AG04449 (cell line): Measurements from ENCODE around the gene CST2.
"Not testable (repeated sequence)": the region's sequence is repeated elsewhere in the genome, so short reads cannot be mapped to it uniquely, and the experiment has no call there.

Experiments used
- CTCF ChIA-PET: fragments of 350-600 bp; formaldehyde crosslinking; extraction: SDS; loops from one replicate; lab custom pipeline; 2021; ENCODE audit warnings: antibody characterized with exemption; lab: Yijun Ruan, JAX
- POLR2A ChIA-PET: fragments of 400-600, 350-600 bp; formaldehyde crosslinking; extraction: SDS; loops from one replicate; lab custom pipeline; 2020; ENCODE audit warnings: antibody characterized with exemption, inconsistent platforms; lab: Yijun Ruan, JAX
- DNase-seq: peaks from one replicate; pipeline ENCODE4 v3.0.0-alpha.2; 2010; ENCODE audit warnings: low read depth, low spot score
- H3K4me3 ChIP-seq: 2 replicates; pipeline ENCODE4 v1.5.1; 2011; ENCODE audit warnings: low read depth, mild to moderate bottlenecking, control low read depth, low read length
- CTCF ChIP-seq: IDR thresholded peaks from one replicate; pipeline ENCODE4 v1.5.1; 2011; ENCODE audit warnings: mild to moderate bottlenecking, moderate library complexity, low read length, control low read depth, inconsistent platforms; ENCODE audit not compliant: insufficient read depth; ENCODE audit errors: missing control alignments

The CST2 gene

GRCh38 chr20:23820493-23820892 is 6.0 kb downstream of the CST2 start:
- CTCF ChIA-PET = interaction anchor here (1.3 kb wide), 1 partner anchor 22 kb away, joined by 3 read pairs; no protein-coding TSS in a partner anchor

GRCh38 chr20:23811559-23811958 is 15.0 kb downstream of the CST2 start:
- CTCF ChIA-PET, H3K4me3 ChIP-seq, POLR2A ChIA-PET, DNase-seq: not testable (repeated sequence)

More at GRCh38 chr20:23820493-23820892, 6.0 kb downstream of the CST2 start:
- no peak overlapping the region for H3K4me3 ChIP-seq
- POLR2A ChIA-PET = no interaction called here
- no peak for DNase-seq
- no peak for TF ChIP-seq CTCF

GRCh38 chr20:23810349-23810748 is 16.2 kb downstream of the CST2 start:
- CTCF ChIA-PET = not testable (repeated sequence)

GRCh38 chr20:23800865-23801264 is 25.7 kb downstream of the CST2 start:
- H3K4me3 ChIP-seq = no peak overlapping the region
- TF ChIP-seq CTCF = no peak
- CTCF ChIA-PET = no interaction called here
- no peak for DNase-seq
- POLR2A ChIA-PET = no interaction called here

More at GRCh38 chr20:23810349-23810748, 16.2 kb downstream of the CST2 start:
- DNase-seq, H3K4me3 ChIP-seq, POLR2A ChIA-PET: not testable (repeated sequence)

GRCh38 chr20:23799216-23799847 is 27.2 kb downstream of the CST2 start:
- TF ChIP-seq CTCF = peak; percentile 56
- POLR2A ChIA-PET, DNase-seq, H3K4me3 ChIP-seq: not testable (repeated sequence)
- CTCF ChIA-PET = interaction anchor here (1.0 to 1.2 kb wide), 2 partner anchors 17 to 18 kb away, joined by 3 read pairs; no protein-coding TSS in a partner anchor

GRCh38 chr20:23795526-23795925 is 31.0 kb downstream of the CST2 start:
- DNase-seq = no peak
- ChIA-PET POLR2A (no interaction called here), CTCF (interaction anchor here (0.9 kb wide), 1 partner anchor 211 kb away, joined by 3 read pairs; no protein-coding TSS in a partner anchor)
- no peak for TF ChIP-seq CTCF
- no peak overlapping the region for H3K4me3 ChIP-seq

GRCh38 chr20:23794841-23795240 is 31.7 kb downstream of the CST2 start:
- POLR2A ChIA-PET = no interaction called here
- CTCF ChIA-PET = interaction anchor here (0.9 kb wide), 1 partner anchor 212 kb away, joined by 3 read pairs; no protein-coding TSS in a partner anchor
- no peak for DNase-seq
- H3K4me3 ChIP-seq = no peak overlapping the region
- TF ChIP-seq CTCF = no peak
